Brain microvascular endothelial cell (primary cell): ENCODE results near the gene CCDC33.

Experiments used
- DNase-seq: peaks from one replicate; pipeline ENCODE4 v3.0.0-alpha.2; 2020
- H3K27ac ChIP-seq: fragments of 250-450 bp; sonication (Bioruptor Pico); 2 replicates; pipeline ENCODE4 v1.5.1; 2020; ENCODE audit warnings: mild to moderate bottlenecking, moderate library complexity
- H3K27me3 ChIP-seq: fragments of 250-450 bp; sonication (Bioruptor Pico); replicated peaks from 2 replicates; pipeline ENCODE4 v1.5.1; 2020; ENCODE audit warnings: mild to moderate bottlenecking
- H3K36me3 ChIP-seq: fragments of 250-450 bp; sonication (Bioruptor Pico); replicated peaks from 2 replicates; pipeline ENCODE4 v1.5.1; 2020; ENCODE audit warnings: mild to moderate bottlenecking
- H3K4me3 ChIP-seq: 2 replicates; pipeline ENCODE4 v1.5.1; 2011; ENCODE audit warnings: low read depth, mild to moderate bottlenecking, control low read depth, low read length, moderate library complexity
- in situ Hi-C: cut with HindIII; loops from 2 replicates; pipeline ENCODE4 v1.10.0; 2017; ENCODE audit warnings: low sequenced_read_pairs, low pct_ligation_motif_present
- TF ChIP-seq, protein P1 (sequence below): IDR thresholded peaks from 2 replicates; pipeline ENCODE4 v1.5.1; 2011; ENCODE audit warnings: low read depth, mild to moderate bottlenecking, moderate library complexity, low read length, control low read depth, inconsistent platforms; ENCODE audit errors: missing control alignments

The CCDC33 gene

DNA sequence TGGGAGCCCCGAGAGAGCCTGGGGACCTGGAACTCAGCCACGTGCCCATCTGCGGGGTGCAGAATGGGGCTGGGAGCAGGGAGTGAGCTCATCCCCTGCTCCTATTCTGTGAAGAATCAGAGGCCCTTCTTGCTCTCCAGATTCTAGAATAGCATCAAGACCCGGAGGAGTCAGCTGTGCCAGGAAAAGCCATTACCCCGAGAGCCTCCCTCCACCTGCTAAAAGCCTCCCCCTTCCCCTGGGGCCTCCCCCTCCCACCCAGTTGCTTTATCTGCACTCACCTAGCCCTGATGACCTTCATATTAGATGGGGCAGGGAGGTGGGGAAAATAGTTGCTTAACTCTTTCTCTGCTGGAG is 23.1 kb downstream of the CCDC33 start:
- no peak for DNase-seq
- in situ Hi-C loops, result no loop called here
- H3K27ac ChIP-seq, result no peak overlapping the region
- TF ChIP-seq, protein P1, sequence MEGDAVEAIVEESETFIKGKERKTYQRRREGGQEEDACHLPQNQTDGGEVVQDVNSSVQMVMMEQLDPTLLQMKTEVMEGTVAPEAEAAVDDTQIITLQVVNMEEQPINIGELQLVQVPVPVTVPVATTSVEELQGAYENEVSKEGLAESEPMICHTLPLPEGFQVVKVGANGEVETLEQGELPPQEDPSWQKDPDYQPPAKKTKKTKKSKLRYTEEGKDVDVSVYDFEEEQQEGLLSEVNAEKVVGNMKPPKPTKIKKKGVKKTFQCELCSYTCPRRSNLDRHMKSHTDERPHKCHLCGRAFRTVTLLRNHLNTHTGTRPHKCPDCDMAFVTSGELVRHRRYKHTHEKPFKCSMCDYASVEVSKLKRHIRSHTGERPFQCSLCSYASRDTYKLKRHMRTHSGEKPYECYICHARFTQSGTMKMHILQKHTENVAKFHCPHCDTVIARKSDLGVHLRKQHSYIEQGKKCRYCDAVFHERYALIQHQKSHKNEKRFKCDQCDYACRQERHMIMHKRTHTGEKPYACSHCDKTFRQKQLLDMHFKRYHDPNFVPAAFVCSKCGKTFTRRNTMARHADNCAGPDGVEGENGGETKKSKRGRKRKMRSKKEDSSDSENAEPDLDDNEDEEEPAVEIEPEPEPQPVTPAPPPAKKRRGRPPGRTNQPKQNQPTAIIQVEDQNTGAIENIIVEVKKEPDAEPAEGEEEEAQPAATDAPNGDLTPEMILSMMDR, result no peak
- no peaks in the 10 kb centered on the region for H3K36me3 ChIP-seq
- H3K27me3 ChIP-seq, result peaks cover 22% of the 10 kb centered on the region
- H3K4me3 ChIP-seq, result no peak overlapping the region

DNA sequence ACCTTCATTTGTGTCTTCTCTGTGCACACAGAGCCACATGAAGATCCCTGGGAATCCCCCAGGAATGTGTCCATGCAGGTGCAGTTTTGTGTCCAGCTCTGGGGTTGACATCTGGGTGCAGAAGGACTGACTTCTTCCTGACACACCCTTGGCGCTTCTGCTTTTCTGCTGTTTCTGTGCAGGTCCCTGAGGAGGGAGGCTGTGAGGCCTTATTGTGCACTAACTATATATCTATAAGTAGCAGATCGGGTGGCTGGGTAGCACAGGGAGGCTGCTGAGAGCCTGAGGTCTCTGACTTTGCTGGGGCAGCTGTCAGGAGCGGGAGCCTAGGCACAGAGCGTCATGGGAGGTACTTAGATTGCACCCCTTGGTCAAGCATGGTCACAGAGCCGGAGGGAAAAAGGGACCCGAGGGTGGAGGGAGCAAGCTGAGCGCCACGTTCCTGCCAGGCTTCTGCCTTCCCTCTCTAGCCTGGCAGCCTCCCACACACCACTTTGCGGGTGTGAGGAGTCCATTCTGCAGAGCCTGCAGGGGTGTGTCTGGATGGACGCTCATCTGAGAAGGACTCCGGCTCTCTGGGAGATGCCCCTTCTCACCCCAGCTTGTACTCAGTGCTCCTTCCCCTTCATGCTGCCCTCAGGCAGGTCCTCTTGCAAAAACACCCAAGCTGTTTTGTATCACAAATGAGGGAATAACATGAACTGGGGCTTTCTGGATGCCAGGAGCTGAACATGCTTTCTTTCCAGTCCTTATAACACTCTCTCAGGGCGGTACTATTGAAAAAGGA is 23.9 kb downstream of the CCDC33 start:
- TF ChIP-seq, protein P1, result no peak
- Histone ChIP-seq H3K27me3 (peaks cover 22% of the 10 kb centered on the region), H3K27ac (no peak overlapping the region), H3K4me3 (no peak overlapping the region), H3K36me3 (no peaks in the 10 kb centered on the region)
- in situ Hi-C loops, result no loop called here
- DNase-seq, result no peak

DNA sequence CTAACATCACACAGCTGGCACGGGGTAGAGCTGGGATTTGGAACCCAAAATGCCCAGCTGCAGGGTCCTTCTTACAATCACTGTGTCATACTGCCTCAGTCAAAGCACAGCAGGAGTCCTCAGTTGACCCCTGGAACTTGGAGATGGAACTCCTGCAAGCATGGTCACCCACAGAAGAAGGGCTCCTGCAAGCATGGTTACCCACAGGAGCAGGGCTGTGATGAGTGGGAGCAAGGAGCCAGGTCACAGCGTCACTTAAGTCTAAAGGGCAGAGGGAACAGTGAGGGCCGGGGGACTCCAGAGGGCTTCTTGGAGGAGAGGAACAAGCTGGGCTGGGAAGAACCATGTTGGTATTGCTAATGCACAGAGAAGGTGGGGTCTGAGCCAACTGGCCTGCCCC is 24.9 kb downstream of the CCDC33 start:
- no peak overlapping the region for H3K27ac ChIP-seq
- peaks cover 22% of the 10 kb centered on the region for H3K27me3 ChIP-seq
- no peak overlapping the region for H3K4me3 ChIP-seq
- no peak for DNase-seq
- in situ Hi-C loops, result no loop called here
- TF ChIP-seq, protein P1, result no peak
- no peaks in the 10 kb centered on the region for H3K36me3 ChIP-seq

DNA sequence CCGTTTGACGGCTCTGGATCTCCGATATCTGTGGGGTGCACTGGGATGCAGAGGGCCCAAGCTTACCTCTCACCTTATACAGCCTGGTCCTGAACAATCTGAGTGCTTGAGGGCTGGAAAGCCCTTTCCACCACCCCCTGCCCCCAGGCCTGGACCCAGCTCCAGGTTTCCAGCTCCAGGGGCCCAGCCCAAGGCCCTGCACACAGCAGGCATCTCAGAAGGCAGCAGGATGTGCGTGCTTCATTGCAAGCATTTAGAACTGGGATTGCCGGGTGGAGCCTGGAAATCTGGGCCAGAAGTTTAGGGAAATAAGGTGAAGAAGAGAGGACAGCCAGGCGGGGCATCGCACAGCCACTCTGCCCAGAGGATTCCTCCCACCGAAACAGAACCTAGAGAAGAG is 25.6 kb downstream of the CCDC33 start:
- in situ Hi-C loops, result no loop called here
- DNase-seq, result no peak
- H3K36me3 ChIP-seq, result no peaks in the 10 kb centered on the region
- no peak overlapping the region for H3K27ac ChIP-seq
- peaks cover 20% of the 10 kb centered on the region for H3K27me3 ChIP-seq
- H3K4me3 ChIP-seq, result no peak overlapping the region
- TF ChIP-seq, protein P1, result no peak

DNA sequence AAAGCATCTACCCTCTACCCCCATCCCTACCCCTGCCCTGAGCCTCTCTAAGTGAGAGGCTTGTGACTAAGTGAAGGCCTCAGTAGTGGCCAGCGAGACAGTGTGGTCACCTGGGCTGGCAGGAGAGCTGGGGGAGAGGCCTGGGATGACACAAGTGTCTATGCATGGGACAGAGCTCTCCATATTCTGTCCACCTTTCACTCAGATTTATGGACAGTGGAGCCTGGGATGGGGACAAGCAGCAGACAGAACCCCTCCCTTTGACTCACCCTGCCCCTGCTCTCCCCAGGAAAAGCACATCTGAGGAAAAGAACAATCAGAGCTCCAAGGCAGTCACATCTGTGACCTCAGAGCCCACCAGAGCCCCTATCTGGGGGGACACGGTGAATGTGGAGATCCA is 26.0 kb downstream of the CCDC33 start:
- DNase-seq, result no peak
- Histone ChIP-seq H3K36me3 (no peaks in the 10 kb centered on the region), H3K27ac (no peak overlapping the region), H3K27me3 (peaks cover 16% of the 10 kb centered on the region), H3K4me3 (no peak overlapping the region)
- in situ Hi-C loops, result no loop called here
- TF ChIP-seq, protein P1, result no peak

DNA sequence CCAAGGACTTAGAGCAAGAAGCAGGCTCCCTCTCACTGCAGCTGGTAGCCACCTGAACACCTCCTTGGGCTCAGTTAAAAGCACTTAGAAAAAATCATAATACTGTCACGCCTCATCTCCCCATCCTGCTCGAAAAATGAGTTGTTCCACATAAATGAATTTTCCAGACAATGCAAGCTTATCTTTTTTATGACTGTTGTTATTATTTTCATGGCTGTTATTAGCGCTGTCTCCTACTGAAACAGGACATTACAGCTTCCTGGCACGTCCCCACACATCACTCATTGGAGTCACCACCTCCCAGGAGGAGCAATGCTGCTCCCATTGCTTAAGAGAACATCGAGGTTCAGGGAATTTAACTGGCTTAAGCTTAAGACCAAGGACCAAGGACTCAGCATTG is 26.5 kb downstream of the CCDC33 start:
- DNase-seq, result no peak
- H3K27me3 ChIP-seq, result peaks cover 14% of the 10 kb centered on the region
- H3K4me3 ChIP-seq, result no peak overlapping the region
- H3K36me3 ChIP-seq, result no peaks in the 10 kb centered on the region
- in situ Hi-C loops, result no loop called here
- no peak overlapping the region for H3K27ac ChIP-seq
- TF ChIP-seq, protein P1, result no peak
